Activated B cell treated with CpG ODN at 0.5 μM for 24 hours (primary cell): ENCODE measurements around the gene UBE2E2. TPM values are rescaled to one million over a fixed set of nuclear protein-coding genes. Genes with fewer than 3 reads are reported as not detected.

ENCODE experiments used
- ATAC-seq: fragments of 200-7000 bp; cut with Tn5 transposase; one replicate; pipeline ENCODE4 v1.10.0; 2021; ENCODE audit warnings: low read depth, mild to moderate bottlenecking, moderate library complexity
- CTCF ChIA-PET: fragments of 350-600 bp; sonication (Branson Sonifier 250); formaldehyde crosslinking; loops from one replicate; lab custom pipeline; 2021; ENCODE audit warnings: antibody characterized with exemption; lab: Charles Lee
- POLR2A ChIA-PET: fragments of 350-600 bp; sonication (Branson Sonifier 250); formaldehyde crosslinking; loops from one replicate; lab custom pipeline; 2021; ENCODE audit warnings: antibody characterized with exemption; lab: Charles Lee
- DNase-seq: peaks from one replicate; pipeline ENCODE4 v3.0.0; 2022
- H3K27ac Mint-ChIP-seq: one replicate; pipeline ENCODE4 v1.8.0; 2020; ENCODE audit warnings: mixed read lengths
- H3K27me3 Mint-ChIP-seq: one replicate; pipeline ENCODE4 v1.8.0; 2021; ENCODE audit warnings: mixed read lengths
- H3K36me3 Mint-ChIP-seq: one replicate; pipeline ENCODE4 v1.8.0; 2021; ENCODE audit warnings: low read depth, mixed read lengths
- H3K4me1 Mint-ChIP-seq: one replicate; pipeline ENCODE4 v1.8.0; 2021; ENCODE audit warnings: mixed read lengths
- H3K4me3 Mint-ChIP-seq: one replicate; pipeline ENCODE4 v1.8.0; 2020; ENCODE audit warnings: mild to moderate bottlenecking, mixed read lengths
- H3K9me3 Mint-ChIP-seq: one replicate; pipeline ENCODE4 v1.8.0; 2020; ENCODE audit warnings: mixed read lengths
- intact Hi-C: fragments of 100-400 bp; cut with micrococcal nuclease; formaldehyde crosslinking; loops from one replicate; pipeline ENCODE4 v1.15.1; 2024
- total RNA-seq: library from RNA; stranded (reverse); gene quantifications from 2 replicates; pipeline ENCODE4 v1.2.3, GENCODE V29; 2022
- TF ChIP-seq, protein P1 (sequence below): fragments of 200-600 bp; IDR thresholded peaks from one replicate; pipeline ENCODE4 v1.8.0; 2022; ENCODE audit warnings: antibody characterized with exemption, mild to moderate bottlenecking

Gene UBE2E2
- total RNA-seq, 1 donor from 2014 or later = 48.5 TPM

DNA sequence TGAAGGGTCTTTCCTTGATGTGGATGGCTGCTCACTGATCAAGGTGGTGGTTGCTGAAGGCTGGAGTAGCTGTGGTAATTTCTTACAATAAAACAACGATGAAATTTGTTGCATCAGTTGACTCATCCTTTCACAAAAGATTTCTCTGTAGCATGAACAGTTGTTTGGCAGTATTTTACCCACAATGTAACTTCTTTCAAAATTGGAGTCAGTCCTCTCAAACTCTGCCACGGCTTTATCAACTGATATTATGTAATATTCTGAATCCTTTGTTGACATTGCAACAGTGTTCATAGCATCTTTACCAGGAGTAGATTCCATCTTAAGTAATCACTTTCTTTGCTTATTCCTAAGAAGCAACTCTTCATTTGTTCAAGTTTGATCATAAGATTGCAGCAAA is 252.6 kb downstream of the UBE2E2 start:
- Mint-ChIP-seq H3K27ac (no peak overlapping the region), H3K4me3 (no peak overlapping the region), H3K27me3 (no peaks in the 10 kb centered on the region), H3K9me3 (peaks cover 4% of the 10 kb centered on the region), H3K36me3 (peaks cover 11% of the 10 kb centered on the region), H3K4me1 (peaks cover 45% of the 10 kb centered on the region)
- no peak for ATAC-seq
- TF ChIP-seq, protein P1, sequence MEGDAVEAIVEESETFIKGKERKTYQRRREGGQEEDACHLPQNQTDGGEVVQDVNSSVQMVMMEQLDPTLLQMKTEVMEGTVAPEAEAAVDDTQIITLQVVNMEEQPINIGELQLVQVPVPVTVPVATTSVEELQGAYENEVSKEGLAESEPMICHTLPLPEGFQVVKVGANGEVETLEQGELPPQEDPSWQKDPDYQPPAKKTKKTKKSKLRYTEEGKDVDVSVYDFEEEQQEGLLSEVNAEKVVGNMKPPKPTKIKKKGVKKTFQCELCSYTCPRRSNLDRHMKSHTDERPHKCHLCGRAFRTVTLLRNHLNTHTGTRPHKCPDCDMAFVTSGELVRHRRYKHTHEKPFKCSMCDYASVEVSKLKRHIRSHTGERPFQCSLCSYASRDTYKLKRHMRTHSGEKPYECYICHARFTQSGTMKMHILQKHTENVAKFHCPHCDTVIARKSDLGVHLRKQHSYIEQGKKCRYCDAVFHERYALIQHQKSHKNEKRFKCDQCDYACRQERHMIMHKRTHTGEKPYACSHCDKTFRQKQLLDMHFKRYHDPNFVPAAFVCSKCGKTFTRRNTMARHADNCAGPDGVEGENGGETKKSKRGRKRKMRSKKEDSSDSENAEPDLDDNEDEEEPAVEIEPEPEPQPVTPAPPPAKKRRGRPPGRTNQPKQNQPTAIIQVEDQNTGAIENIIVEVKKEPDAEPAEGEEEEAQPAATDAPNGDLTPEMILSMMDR = no peak
- CTCF ChIA-PET = no interaction called here
- POLR2A ChIA-PET = interaction anchor here (0.5 kb wide), 1 partner anchor 304 kb away, joined by 3 read pairs; no protein-coding TSS in a partner anchor
- DNase-seq = no peak
- intact Hi-C loops = no loop called here

DNA sequence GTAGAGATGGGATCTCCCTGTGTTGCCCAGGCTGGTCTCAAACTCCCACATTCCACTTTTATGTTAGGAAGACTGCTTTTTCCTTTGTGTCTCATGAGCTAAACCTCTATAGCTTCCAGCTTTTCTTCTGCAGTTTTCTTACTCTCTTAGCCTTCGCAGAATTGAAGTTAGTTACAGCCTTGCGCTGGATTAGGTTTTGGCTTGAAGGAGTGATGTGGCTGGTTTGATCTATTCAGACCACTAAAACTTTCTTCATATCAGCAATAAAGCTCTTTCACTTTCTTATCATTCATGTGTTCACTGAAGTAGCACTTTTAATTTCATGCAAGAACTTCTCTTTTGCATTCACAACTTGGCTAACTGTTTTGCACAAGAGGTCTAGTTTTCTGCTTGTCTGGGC is 254.6 kb downstream of the UBE2E2 start:
- ChIA-PET CTCF (no interaction called here), POLR2A (interaction anchor here (0.8 kb wide), 1 partner anchor 135 kb away, joined by 12 read pairs; no protein-coding TSS in a partner anchor)
- Mint-ChIP-seq H3K4me3 (no peak overlapping the region), H3K27ac (no peak overlapping the region), H3K9me3 (peaks cover 4% of the 10 kb centered on the region), H3K4me1 (peaks cover 42% of the 10 kb centered on the region), H3K27me3 (no peaks in the 10 kb centered on the region), H3K36me3 (peaks cover 11% of the 10 kb centered on the region)
- intact Hi-C loops = no loop called here
- TF ChIP-seq, protein P1 = no peak
- ATAC-seq (no peak), DNase-seq (no peak)

DNA sequence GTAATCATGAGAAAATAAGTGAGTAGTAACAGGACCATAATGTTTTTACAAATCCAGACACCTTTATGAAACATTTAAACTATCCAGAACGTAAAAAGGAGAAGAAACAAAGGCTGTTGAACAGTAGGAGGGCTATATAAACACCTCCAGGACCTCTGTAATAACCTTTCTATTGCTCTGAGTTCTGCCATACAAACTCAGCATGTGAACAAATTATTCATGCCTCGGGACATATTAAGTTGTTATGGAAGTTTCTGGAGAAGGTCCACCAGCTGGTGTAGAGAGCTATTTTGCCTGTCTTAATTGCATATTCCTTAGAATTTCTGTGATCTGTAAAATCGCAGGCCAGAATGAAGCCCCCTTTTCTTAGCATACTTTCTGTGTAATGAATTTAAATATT is 256.3 kb downstream of the UBE2E2 start:
- no peak for ATAC-seq
- Mint-ChIP-seq H3K9me3 (peaks cover 4% of the 10 kb centered on the region), H3K27ac (no peak overlapping the region), H3K27me3 (no peaks in the 10 kb centered on the region), H3K4me1 (peaks cover 38% of the 10 kb centered on the region), H3K36me3 (peaks cover 11% of the 10 kb centered on the region), H3K4me3 (no peak overlapping the region)
- intact Hi-C loops = no loop called here
- TF ChIP-seq, protein P1 = no peak
- ChIA-PET CTCF (no interaction called here), POLR2A (no interaction called here)
- no peak for DNase-seq

DNA sequence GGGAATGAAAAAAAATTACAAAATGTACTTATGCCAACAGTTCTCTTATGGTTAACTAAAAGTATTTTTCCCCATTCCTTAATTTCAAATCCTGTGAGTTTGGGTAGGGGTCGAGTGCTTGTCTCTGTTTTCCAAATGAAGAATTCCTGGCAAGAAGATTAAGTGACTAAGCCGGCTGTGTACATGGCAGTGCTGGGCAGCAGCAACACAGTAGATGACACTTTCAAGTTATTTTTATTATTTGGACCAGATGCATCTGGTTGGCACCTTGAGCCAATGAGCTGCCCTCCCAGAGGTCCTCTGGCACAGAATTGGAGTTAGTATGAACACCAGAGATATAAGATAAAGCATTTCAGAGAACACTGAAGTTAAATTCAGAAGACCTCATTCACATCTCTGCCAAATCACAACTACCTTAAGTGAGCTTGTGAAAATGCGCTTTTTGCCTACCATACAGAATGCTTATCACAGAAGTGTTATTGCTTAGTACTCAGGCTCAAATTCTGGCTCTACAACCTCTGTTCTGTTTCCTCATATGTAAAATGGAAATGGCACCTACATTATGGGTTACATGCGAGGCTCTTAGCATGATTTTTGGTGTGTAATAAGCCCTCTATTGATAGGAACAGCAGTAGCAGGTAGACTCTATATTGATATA is 256.9 kb downstream of the UBE2E2 start:
- no peak overlapping the region for H3K27ac Mint-ChIP-seq
- ChIA-PET POLR2A (no interaction called here), CTCF (no interaction called here)
- H3K4me1 Mint-ChIP-seq = peaks cover 32% of the 10 kb centered on the region
- intact Hi-C loops = no loop called here
- peaks cover 11% of the 10 kb centered on the region for H3K36me3 Mint-ChIP-seq
- no peaks in the 10 kb centered on the region for H3K27me3 Mint-ChIP-seq
- DNase-seq (no peak), ATAC-seq (no peak)
- H3K4me3 Mint-ChIP-seq = no peak overlapping the region
- TF ChIP-seq, protein P1 = no peak
- H3K9me3 Mint-ChIP-seq = peaks cover 4% of the 10 kb centered on the region

DNA sequence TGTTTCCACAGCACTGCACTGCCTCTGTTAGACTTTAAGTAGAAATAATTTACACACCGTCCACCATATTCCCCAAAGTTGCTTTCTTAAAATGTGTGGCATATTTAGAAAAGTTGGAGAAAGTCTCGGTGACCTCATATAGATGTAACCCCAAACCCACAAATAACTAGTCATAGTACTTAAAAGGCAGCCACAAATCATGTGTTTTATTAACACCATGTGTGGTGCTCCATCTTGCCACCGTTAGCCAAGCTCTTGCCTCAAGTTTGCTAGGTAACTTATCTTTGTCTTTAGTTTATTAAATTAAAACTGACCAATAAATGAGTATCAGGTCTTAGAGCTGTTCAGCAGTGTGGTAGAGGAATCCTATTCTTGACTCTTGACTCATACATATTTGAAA is 257.9 kb downstream of the UBE2E2 start:
- DNase-seq (no peak), ATAC-seq (no peak)
- TF ChIP-seq, protein P1 = no peak
- no peak overlapping the region for H3K27ac Mint-ChIP-seq
- H3K4me1 Mint-ChIP-seq = peaks cover 26% of the 10 kb centered on the region
- H3K9me3 Mint-ChIP-seq = peaks cover 1% of the 10 kb centered on the region
- H3K36me3 Mint-ChIP-seq = peaks cover 6% of the 10 kb centered on the region
- CTCF ChIA-PET = no interaction called here
- no peaks in the 10 kb centered on the region for H3K27me3 Mint-ChIP-seq
- intact Hi-C loops = no loop called here
- POLR2A ChIA-PET = no interaction called here
- no peak overlapping the region for H3K4me3 Mint-ChIP-seq
